Measurements from ENCODE around the gene CBX7.

The CBX7 gene

GRCh38 chr22:39087098-39087497 lies 65.4 kb downstream of the CBX7 start:
- H3K9ac ChIP-seq (ENCODE audit: insufficient read length, low read depth): no peak overlapping the region
- no peaks in the 10 kb centered on the region for H3K36me3 ChIP-seq (ENCODE audit: insufficient read depth, insufficient read length, low read length)
- H3K27me3 ChIP-seq (ENCODE audit: insufficient read depth, insufficient read length): no peaks in the 10 kb centered on the region
- H3K9me3 ChIP-seq (ENCODE audit: insufficient read depth, low read length): no peaks in the 10 kb centered on the region
- TF ChIP-seq ZNF274 (IDR thresholded peaks at IDR 0.05; ENCODE audit: low read depth, low read length): no peak
- TF ChIP-seq SUZ12 (IDR thresholded peaks at IDR 0.05; ENCODE audit: extremely low read depth, insufficient read depth, insufficient read length): no peak
- TF ChIP-seq YY1 (IDR thresholded peaks at IDR 0.05; ENCODE audit: insufficient read depth, insufficient read length): no peak
- H3K4me3 ChIP-seq (ENCODE audit: insufficient read length, low read depth): no peak overlapping the region
- no peak for DNase-seq (ENCODE audit: low read depth, low spot score)
- H3K4me1 ChIP-seq (ENCODE audit: insufficient read depth, insufficient read length): peaks cover 4% of the 10 kb centered on the region

GRCh38 chr22:39084666-39085065 lies 67.8 kb downstream of the CBX7 start:
- Histone ChIP-seq H3K9me3 (ENCODE audit: insufficient read depth, low read length) (no peaks in the 10 kb centered on the region), H3K9ac (ENCODE audit: insufficient read length, low read depth) (no peak overlapping the region), H3K4me3 (ENCODE audit: insufficient read length, low read depth) (no peak overlapping the region), H3K27me3 (ENCODE audit: insufficient read depth, insufficient read length) (no peaks in the 10 kb centered on the region), H3K4me1 (ENCODE audit: insufficient read depth, insufficient read length) (peaks cover 4% of the 10 kb centered on the region), H3K36me3 (ENCODE audit: insufficient read depth, insufficient read length, low read length) (no peaks in the 10 kb centered on the region)
- no peak for TF ChIP-seq ZNF274 (IDR thresholded peaks at IDR 0.05; ENCODE audit: low read depth, low read length)
- no peak for TF ChIP-seq YY1 (IDR thresholded peaks at IDR 0.05; ENCODE audit: insufficient read depth, insufficient read length)
- TF ChIP-seq SUZ12 (IDR thresholded peaks at IDR 0.05; ENCODE audit: extremely low read depth, insufficient read depth, insufficient read length): no peak
- no peak for DNase-seq (ENCODE audit: low read depth, low spot score)

DNA sequence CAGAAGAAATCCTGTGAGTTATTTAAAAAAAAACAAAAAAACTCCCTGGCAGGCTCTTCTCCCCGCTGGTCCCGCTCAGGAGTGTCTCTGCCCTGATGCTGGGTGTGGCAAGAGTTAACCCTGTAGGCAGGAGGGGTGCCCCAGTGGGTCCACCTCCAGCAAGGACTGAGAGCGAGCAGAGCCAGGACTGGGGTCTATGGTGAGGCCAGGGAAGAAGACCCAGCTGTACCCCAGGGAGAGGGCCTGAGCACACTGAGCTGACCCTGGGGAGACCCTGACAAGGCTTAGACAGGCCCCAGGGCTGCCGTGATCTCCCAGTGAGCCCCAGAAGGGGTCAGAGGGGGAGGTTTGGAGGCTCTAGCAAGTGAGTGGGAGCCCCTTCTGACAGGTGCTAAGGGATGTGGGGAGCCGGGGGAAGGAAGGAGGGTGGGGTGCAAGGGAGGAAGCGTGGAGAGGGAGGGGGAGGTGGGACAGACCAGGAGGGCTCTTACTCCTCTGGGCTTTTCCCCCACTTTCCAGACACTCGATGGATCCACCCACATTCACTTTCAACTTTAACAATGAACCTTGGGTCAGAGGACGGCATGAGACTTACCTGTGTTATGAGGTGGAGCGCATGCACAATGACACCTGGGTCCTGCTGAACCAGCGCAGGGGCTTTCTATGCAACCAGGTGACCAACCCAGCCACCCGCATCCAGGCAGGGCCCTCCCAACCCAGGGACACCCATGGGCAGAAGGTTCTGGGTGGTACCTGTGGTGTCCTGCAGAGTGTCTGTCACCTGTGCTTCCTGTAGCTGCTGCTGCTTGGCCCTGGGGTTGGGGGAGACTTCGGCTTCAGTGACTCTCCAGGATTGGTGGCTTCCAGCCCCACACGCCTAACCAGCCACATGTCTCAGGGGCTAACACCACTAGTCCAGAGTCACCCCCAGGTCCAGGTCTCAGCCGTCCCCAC lies 69.0 kb downstream of the CBX7 start:
- DNase-seq (ENCODE audit: low read depth, low spot score): no peak
- Histone ChIP-seq H3K36me3 (ENCODE audit: insufficient read depth, insufficient read length, low read length) (no peaks in the 10 kb centered on the region), H3K4me3 (ENCODE audit: insufficient read length, low read depth) (no peak overlapping the region), H3K9ac (ENCODE audit: insufficient read length, low read depth) (no peak overlapping the region), H3K27me3 (ENCODE audit: insufficient read depth, insufficient read length) (no peaks in the 10 kb centered on the region), H3K4me1 (ENCODE audit: insufficient read depth, insufficient read length) (peaks cover 2% of the 10 kb centered on the region), H3K9me3 (ENCODE audit: insufficient read depth, low read length) (no peaks in the 10 kb centered on the region)
- TF ChIP-seq YY1 (IDR thresholded peaks at IDR 0.05; ENCODE audit: insufficient read depth, insufficient read length): no peak
- no peak for TF ChIP-seq ZNF274 (IDR thresholded peaks at IDR 0.05; ENCODE audit: low read depth, low read length)
- TF ChIP-seq SUZ12 (IDR thresholded peaks at IDR 0.05; ENCODE audit: extremely low read depth, insufficient read depth, insufficient read length): no peak

DNA sequence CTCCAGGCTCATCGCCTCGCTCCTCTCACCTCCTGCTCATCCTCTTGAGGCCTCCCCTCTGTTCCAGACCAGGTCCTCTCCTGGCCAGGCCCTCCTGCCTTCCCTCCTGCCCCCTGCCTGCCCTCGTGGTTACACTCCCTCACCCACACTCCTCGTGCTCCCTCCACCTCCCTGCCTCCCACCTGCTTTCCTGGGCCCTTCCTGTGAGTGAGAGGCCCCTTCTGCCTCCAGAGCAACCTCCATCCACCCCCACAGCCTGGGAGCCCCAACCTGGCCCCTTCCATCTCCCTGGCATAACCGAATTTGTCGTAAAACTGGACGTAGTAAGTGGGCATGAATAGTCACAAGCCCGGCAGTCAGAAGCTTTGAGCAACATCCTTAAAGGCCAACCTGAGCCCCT lies 70.9 kb downstream of the CBX7 start:
- no peak overlapping the region for H3K4me3 ChIP-seq (ENCODE audit: insufficient read length, low read depth)
- H3K4me1 ChIP-seq (ENCODE audit: insufficient read depth, insufficient read length): no peaks in the 10 kb centered on the region
- DNase-seq (ENCODE audit: low read depth, low spot score): no peak
- H3K9me3 ChIP-seq (ENCODE audit: insufficient read depth, low read length): no peaks in the 10 kb centered on the region
- H3K27me3 ChIP-seq (ENCODE audit: insufficient read depth, insufficient read length): no peaks in the 10 kb centered on the region
- H3K9ac ChIP-seq (ENCODE audit: insufficient read length, low read depth): no peak overlapping the region
- TF ChIP-seq YY1 (IDR thresholded peaks at IDR 0.05; ENCODE audit: insufficient read depth, insufficient read length) (no peak), ZNF274 (IDR thresholded peaks at IDR 0.05; ENCODE audit: low read depth, low read length) (no peak)
- H3K36me3 ChIP-seq (ENCODE audit: insufficient read depth, insufficient read length, low read length): no peaks in the 10 kb centered on the region

DNA sequence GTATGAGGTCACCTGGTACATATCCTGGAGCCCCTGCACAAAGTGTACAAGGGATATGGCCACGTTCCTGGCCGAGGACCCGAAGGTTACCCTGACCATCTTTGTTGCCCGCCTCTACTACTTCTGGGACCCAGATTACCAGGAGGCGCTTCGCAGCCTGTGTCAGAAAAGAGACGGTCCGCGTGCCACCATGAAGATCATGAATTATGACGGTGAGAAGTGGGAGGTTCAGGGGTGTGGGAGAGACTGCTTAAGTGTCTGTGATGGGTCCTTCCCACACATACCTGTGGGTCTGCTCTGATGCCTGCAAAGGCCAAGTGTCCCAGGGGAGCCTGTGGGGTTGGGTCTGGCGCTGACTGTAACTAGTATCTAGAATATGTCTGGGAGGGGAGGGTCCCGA lies 71.5 kb downstream of the CBX7 start:
- TF ChIP-seq ZNF274 (IDR thresholded peaks at IDR 0.05; ENCODE audit: low read depth, low read length) (no peak), YY1 (IDR thresholded peaks at IDR 0.05; ENCODE audit: insufficient read depth, insufficient read length) (no peak), SUZ12 (IDR thresholded peaks at IDR 0.05; ENCODE audit: extremely low read depth, insufficient read depth, insufficient read length) (no peak)
- Histone ChIP-seq H3K4me3 (ENCODE audit: insufficient read length, low read depth) (no peak overlapping the region), H3K9me3 (ENCODE audit: insufficient read depth, low read length) (no peaks in the 10 kb centered on the region), H3K27me3 (ENCODE audit: insufficient read depth, insufficient read length) (no peaks in the 10 kb centered on the region), H3K4me1 (ENCODE audit: insufficient read depth, insufficient read length) (no peaks in the 10 kb centered on the region), H3K9ac (ENCODE audit: insufficient read length, low read depth) (no peak overlapping the region), H3K36me3 (ENCODE audit: insufficient read depth, insufficient read length, low read length) (no peaks in the 10 kb centered on the region)
- no peak for DNase-seq (ENCODE audit: low read depth, low spot score)
